Thyroid gland (tissue), 4 donors: Measurements from ENCODE around the gene PAXX.

Experiments used
- POLR2A ChIP-seq, 2 donors: fragments of 450-650 bp; IDR thresholded peaks; one replicate each; pipeline ENCODE4 v1.6.1; 2017; ENCODE audit warnings: antibody characterized with exemption in 2 of 2, mild to moderate bottlenecking in 2 of 2, moderate library complexity in 1 of 2
- TF ChIP-seq, protein P1 (sequence below), 6 experiments: fragments of 200-600 bp in 3 of 6; fragments of 450-650 bp in 3 of 6; sonication (generic) in 3 of 6; IDR thresholded peaks; one replicate each; pipeline ENCODE4 v1.5.1; 2016 to 2019; ENCODE audit warnings: antibody characterized with exemption in 6 of 6, mild to moderate bottlenecking in 2 of 6, inconsistent platforms in 1 of 6, moderate library complexity in 1 of 6

DNA sequence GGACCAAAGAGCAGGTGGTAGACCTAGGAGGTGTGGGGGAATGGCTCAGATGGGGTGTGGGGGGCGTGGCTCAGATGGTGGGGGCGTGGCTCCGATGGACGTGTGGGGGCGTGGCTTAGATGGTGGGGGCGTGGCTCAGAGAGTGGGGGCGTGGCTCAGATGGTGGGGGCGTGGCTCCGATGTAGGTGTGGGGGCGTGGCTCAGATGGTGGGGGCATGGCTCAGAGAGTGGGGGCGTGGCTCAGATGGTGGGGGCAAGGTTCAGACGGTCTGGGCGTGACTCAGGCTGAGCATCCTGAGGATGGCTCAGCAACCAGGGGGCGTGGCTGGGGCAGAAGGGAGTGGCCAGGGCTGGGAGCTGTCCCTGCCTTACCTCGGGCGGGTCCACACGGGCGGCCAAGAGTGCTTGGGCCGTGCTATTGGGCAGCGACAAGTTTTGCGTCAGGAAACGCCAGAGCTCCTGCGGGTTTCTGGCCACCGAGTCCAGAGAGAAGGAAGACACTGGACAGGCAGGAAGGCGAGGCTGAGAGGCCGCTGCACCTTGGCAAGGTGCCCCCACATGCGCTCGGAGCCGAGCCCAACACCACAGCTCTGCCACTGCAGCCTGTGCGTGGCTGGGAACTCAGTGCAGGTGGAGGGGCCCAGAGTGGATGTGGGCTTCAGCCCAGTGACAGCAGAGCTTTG, 29.9 kb downstream of the PAXX start:
- no peak for TF ChIP-seq POLR2A (IDR thresholded peaks at IDR 0.05)
- TF ChIP-seq, protein P1, sequence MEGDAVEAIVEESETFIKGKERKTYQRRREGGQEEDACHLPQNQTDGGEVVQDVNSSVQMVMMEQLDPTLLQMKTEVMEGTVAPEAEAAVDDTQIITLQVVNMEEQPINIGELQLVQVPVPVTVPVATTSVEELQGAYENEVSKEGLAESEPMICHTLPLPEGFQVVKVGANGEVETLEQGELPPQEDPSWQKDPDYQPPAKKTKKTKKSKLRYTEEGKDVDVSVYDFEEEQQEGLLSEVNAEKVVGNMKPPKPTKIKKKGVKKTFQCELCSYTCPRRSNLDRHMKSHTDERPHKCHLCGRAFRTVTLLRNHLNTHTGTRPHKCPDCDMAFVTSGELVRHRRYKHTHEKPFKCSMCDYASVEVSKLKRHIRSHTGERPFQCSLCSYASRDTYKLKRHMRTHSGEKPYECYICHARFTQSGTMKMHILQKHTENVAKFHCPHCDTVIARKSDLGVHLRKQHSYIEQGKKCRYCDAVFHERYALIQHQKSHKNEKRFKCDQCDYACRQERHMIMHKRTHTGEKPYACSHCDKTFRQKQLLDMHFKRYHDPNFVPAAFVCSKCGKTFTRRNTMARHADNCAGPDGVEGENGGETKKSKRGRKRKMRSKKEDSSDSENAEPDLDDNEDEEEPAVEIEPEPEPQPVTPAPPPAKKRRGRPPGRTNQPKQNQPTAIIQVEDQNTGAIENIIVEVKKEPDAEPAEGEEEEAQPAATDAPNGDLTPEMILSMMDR (IDR thresholded peaks at IDR 0.05), result no peak
